Type B pancreatic cell (in vitro differentiated cells): Measurements from ENCODE around the gene TRMT112. TPM values are rescaled to one million over a fixed set of nuclear protein-coding genes. Genes with fewer than 3 reads are reported as not detected.

Experiments used
- DNase-seq: peaks from one replicate; pipeline ENCODE4 v3.0.0; 2021; ENCODE audit warnings: mixed read lengths; ENCODE audit not compliant: unreplicated experiment; ENCODE audit errors: extremely low spot score
- H3K27ac Mint-ChIP-seq: 2 replicates; pipeline ENCODE4 v1.8.0; 2021; ENCODE audit warnings: mild to moderate bottlenecking, mixed read lengths
- H3K27me3 Mint-ChIP-seq: 2 replicates; pipeline ENCODE4 v1.8.0; 2021; ENCODE audit warnings: mixed read lengths
- H3K36me3 Mint-ChIP-seq: 2 replicates; pipeline ENCODE4 v1.8.0; 2021; ENCODE audit warnings: mixed read lengths
- H3K4me1 Mint-ChIP-seq: one replicate; pipeline ENCODE4 v1.8.0; 2021; ENCODE audit warnings: mixed read lengths; ENCODE audit not compliant: unreplicated experiment
- H3K4me3 Mint-ChIP-seq: 2 replicates; pipeline ENCODE4 v1.8.0; 2021; ENCODE audit warnings: mild to moderate bottlenecking, mixed read lengths
- H3K9me3 Mint-ChIP-seq: 2 replicates; pipeline ENCODE4 v1.8.0; 2021; ENCODE audit warnings: mixed read lengths
- total RNA-seq: library from RNA; stranded (reverse); gene quantifications from 2 replicates; pipeline ENCODE4 v1.2.1, GENCODE V29; 2021; ENCODE audit warnings: low replicate concordance
- TF ChIP-seq, protein P1 (sequence below): fragments of 200-600 bp; sonication (generic); conservative IDR thresholded peaks from 2 replicates; pipeline ENCODE4 v1.5.0; 2021; ENCODE audit warnings: antibody characterized with exemption, mild to moderate bottlenecking

Gene TRMT112
- total RNA-seq, 1 donor from 2014 or later: 198 TPM

DNA sequence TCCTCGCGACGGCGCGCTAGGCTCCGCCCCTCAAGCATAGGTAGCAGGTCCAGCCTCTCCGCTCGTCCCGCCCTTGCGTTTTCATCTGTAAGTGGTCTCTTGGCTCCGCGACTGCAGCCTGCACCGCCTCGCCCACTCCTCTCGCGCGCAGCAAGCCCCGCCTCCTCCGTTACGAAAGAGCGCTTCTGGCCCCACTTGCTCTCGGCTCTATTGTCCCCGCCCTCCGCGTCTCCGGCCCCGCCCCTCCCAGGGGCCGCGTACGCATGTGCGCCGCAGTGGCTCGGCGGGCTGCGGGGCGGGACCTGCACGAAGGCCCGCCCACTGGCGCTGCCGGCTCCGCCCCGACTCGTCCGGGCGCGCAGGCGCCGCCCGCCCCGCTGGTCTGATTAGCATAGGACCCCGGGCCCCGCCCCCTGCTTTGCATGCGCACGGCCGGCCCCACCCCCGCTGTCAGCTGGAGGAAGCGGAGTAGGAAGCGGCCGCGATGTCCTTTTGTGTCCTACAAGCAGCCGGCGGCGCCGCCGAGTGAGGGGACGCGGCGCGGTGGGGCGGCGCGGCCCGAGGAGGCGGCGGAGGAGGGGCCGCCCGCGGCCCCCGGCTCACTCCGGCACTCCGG lies 12.2 kb downstream of the TRMT112 start, which contains the start of gene ESRRA:
Gene ESRRA, plus strand, starts transcription at position 450 of the 616 bp plus-strand sequence. CDS start 1,656 bp downstream, outside the sequence.
- peak within 1 kb of the TSS; percentile 99 for H3K27ac Mint-ChIP-seq
- H3K36me3 Mint-ChIP-seq: no peaks in the 10 kb centered on the region
- peak within 1 kb of the TSS; percentile 96 for H3K4me3 Mint-ChIP-seq
- DNase-seq: peak; percentile 100
- TF ChIP-seq, protein P1, sequence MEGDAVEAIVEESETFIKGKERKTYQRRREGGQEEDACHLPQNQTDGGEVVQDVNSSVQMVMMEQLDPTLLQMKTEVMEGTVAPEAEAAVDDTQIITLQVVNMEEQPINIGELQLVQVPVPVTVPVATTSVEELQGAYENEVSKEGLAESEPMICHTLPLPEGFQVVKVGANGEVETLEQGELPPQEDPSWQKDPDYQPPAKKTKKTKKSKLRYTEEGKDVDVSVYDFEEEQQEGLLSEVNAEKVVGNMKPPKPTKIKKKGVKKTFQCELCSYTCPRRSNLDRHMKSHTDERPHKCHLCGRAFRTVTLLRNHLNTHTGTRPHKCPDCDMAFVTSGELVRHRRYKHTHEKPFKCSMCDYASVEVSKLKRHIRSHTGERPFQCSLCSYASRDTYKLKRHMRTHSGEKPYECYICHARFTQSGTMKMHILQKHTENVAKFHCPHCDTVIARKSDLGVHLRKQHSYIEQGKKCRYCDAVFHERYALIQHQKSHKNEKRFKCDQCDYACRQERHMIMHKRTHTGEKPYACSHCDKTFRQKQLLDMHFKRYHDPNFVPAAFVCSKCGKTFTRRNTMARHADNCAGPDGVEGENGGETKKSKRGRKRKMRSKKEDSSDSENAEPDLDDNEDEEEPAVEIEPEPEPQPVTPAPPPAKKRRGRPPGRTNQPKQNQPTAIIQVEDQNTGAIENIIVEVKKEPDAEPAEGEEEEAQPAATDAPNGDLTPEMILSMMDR: no peak
- H3K4me1 Mint-ChIP-seq: peaks cover 20% of the 10 kb centered on the region
- no peaks in the 10 kb centered on the region for H3K9me3 Mint-ChIP-seq
- peaks cover 14% of the 10 kb centered on the region for H3K27me3 Mint-ChIP-seq

DNA sequence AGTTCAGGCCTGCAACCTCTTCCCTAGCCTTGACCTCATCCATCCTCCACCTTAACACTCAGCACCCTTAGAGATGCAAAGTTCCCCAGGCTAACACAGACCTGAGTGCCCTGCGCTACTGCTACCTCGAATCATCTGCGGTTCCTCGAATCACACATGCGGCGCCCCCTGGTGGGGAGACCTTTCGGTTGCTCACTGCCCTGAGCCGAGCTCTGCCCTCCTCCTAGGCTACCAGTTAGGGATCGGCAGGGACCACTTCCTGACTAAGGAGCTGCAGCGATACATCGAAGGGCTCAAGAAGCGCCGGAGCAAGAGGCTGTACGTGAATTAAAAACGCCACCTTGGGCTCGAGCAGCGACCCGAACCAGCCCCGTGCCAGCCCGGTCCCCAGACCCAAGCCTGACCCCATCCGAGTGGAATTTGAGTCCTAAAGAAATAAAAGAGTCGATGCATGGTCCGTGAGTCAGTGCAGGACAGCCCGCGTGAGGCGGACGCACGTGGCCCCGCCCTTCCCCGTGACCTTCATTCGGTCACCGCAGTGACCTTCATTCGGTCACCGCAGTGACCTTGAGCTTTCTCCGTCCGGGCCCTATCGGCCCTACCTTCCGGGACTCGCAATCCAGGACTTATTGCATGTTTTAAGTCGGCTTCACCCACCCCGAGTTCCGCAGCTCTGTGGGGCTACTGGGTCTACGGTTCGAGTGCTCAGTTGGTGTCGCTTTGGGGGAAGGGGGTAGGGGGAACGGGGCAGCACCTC lies 12.9 kb downstream of the TRMT112 start:
- TF ChIP-seq, protein P1: peak; percentile 96
- H3K4me1 Mint-ChIP-seq: peaks cover 20% of the 10 kb centered on the region
- H3K27me3 Mint-ChIP-seq: peaks cover 21% of the 10 kb centered on the region
- peak overlapping the region; percentile 93 for H3K4me3 Mint-ChIP-seq
- peak; percentile 95 for DNase-seq
- H3K9me3 Mint-ChIP-seq: no peaks in the 10 kb centered on the region
- H3K27ac Mint-ChIP-seq: peak overlapping the region; percentile 99
- H3K36me3 Mint-ChIP-seq: no peaks in the 10 kb centered on the region

- Mint-ChIP-seq H3K36me3 (no peaks in the 10 kb centered on the region), H3K9me3 (no peaks in the 10 kb centered on the region), H3K4me3 (peak overlapping the region; percentile 93), H3K4me1 (peaks cover 20% of the 10 kb centered on the region), H3K27ac (peak overlapping the region; percentile 99), H3K27me3 (peaks cover 26% of the 10 kb centered on the region)
- TF ChIP-seq, protein P1: no peak
- no peak for DNase-seq
These were observed 13.4 kb downstream of the TRMT112 start for GRCh38 chr11:64304032-64304315.

DNA sequence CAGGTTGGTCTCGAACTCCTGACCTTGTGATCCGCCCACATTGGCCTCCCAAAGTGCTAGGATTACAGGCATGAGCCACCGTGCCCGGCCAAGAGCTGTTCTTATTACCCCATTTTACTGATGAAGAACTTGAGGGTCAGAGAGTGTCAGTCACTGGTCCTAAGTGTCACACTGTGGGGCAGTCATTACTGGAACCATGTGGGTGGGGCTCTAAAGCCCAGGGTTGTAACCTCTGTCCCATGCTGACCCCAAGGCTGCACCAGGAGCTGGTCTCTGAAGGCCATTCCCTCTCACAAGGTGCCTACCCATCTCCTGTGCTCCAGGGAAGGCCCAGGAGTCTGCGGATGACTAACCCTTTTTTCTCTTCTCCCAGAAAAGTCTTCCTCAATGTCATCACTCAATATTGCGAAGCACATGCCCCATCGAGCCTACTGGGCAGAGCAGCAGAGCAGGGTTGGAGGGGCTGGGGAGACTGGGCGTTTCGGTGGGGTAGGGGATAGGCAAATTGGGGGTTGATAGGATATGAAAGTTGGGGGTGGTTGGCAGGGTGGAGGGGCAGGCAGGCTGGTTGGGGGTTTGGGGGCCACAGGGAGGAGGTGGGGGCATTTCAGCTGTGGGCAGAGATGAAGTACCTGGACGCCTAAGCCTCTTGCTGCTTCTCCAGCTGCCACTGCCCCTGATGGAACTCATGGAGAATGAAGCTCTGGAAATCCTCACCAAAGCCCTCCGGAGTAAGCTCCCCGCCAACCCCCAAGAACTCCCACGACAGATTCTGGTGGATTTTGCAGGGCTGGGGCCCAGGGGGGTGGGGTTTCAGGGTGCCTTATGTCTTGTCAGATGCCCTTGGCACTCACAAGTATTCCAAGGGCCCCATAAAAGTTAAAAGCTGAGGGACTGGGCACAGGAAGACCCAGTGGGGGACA lies 14.0 kb downstream of the TRMT112 start:
- peak overlapping the region; percentile 93 for H3K4me3 Mint-ChIP-seq
- DNase-seq: no peak
- peaks cover 20% of the 10 kb centered on the region for H3K4me1 Mint-ChIP-seq
- peaks cover 32% of the 10 kb centered on the region for H3K27me3 Mint-ChIP-seq
- no peaks in the 10 kb centered on the region for H3K36me3 Mint-ChIP-seq
- H3K27ac Mint-ChIP-seq: no peak overlapping the region
- H3K9me3 Mint-ChIP-seq: no peaks in the 10 kb centered on the region
- TF ChIP-seq, protein P1: no peak

DNA sequence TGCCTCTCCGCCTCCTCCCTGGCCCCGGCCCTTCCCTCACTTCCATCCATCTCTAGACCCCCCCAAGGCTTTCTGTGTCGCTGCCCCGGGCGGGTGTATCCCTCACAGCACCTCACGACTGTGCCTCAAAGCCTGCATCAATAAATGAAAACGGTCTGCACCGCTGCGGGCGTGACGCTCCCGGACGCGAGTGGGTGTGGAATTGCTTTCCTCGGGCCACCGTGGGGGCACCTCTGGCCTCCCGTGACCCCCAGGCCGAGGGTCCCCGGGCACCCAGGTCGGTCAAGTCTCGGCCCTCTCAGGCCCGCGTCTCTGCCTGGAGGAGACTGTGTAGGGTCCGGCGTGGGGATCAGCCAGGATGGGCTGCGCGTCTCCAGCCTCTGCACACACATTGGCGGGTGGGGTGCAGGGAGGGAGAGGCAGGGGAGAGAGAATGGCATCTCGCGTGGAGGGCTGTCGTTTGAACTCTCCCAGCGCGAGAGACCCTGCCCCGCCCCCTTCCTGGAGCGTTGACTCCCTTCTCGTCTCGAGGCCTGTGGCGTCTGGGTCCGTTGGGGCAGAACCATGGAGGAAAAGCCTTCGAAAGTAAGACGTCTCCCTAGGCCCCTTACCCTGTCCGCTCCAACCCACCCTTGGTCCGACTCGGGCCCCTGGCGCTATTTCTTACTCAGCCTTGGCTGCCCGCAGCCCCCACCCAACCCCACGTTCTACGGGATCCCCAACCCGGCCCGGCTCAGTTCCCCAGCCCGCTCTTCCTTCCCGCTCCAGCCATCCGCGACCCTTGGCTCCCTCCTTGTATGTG lies 17.3 kb downstream of the TRMT112 start, which contains the start of gene CATSPERZ:
Gene CATSPERZ, plus strand, starts transcription at position 512 of the 802 bp plus-strand sequence. Its CDS starts 53 bp downstream, at position 565.
- peaks cover 65% of the 10 kb centered on the region for H3K27me3 Mint-ChIP-seq
- H3K27ac Mint-ChIP-seq: peak within 1 kb of the TSS; percentile 76
- peak within 1 kb of the TSS; percentile 80 for H3K4me3 Mint-ChIP-seq
- no peaks in the 10 kb centered on the region for H3K9me3 Mint-ChIP-seq
- no peak for DNase-seq
- H3K4me1 Mint-ChIP-seq: peaks cover 9% of the 10 kb centered on the region
- no peaks in the 10 kb centered on the region for H3K36me3 Mint-ChIP-seq
- TF ChIP-seq, protein P1: no peak
